Activated CD4-positive, alpha-beta T cell treated with anti-CD3 and anti-CD28 coated beads, Interleukin-10, Interleukin-2, amounts not matched to agents 100 ng/mL and 50 ng/mL, durations not matched to agents 16 hours and 8 hours (primary cell): ENCODE data around the gene APP.
"Not testable (repeated sequence)": the region's sequence is repeated elsewhere in the genome, so short reads cannot be mapped to it uniquely, and the experiment has no call there.

Experiments
- DNase-seq: peaks from one replicate; pipeline ENCODE4 v3.0.0-alpha.2; 2020

APP gene

DNA sequence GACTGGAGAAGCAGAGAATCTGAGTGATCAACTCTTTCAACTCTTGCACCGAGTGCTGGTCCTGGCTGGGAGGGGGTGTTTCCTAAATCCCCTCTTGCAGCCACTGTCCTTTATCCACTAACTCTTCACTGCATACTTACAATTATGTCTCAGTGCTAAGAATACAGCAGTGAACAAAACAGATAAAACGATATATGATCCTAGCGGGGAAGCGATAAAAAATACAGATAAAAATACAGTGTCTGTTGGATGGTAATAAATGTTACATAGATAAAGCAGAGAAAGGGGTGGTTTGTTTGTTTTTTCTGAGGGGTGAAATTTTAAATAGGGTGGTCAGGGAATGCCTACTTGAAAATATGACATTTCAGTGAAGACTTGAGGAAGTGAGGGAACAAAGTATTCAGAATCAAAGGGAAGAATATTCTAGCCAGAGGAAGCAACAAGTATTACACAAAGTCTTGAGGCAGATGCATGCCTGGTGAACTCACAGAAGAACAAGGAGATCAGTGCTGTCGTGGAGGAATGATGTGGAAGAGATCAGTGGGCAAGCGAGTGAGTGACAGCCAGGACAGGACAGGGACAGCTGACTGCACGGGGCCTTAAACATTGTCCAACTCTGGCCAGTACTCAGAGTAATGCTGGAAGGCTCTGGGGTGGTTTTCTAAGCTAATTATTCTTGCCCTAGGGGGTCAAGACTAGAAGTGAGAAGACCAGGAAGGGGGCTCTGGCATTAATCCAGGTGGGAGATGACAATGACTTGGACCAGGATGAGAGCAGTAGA, 110.0 kb downstream of the APP start:
- no peak for DNase-seq

- DNase-seq, result no peak
These were observed 112.9 kb downstream of the APP start for GRCh38 chr21:26057477-26058170.

GRCh38 chr21:26055841-26056264, 114.7 kb downstream of the APP start:
- no peak for DNase-seq

- DNase-seq, result no peak
These were observed 115.6 kb downstream of the APP start for GRCh38 chr21:26055010-26055409.

GRCh38 chr21:26052057-26052456, 118.5 kb downstream of the APP start:
- no peak for DNase-seq

DNA sequence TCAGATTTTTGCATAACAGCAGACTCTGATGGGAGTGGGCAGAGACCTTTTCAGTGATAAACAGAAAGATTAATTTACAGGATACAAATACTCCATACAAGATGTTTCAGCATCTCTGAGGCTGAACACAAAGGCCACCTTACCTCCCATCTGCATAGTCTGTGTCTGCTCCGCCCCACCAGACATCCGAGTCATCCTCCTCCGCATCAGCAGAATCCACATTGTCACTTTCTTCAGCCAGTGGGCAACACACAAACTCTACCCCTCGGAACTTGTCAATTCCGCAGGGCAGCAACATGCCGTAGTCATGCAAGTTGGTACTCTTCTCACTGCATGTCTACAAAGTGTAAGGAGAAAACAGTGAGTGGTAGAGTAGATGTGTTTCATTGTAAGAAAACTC, 119.7 kb downstream of the APP start:
- no peak for DNase-seq

DNA sequence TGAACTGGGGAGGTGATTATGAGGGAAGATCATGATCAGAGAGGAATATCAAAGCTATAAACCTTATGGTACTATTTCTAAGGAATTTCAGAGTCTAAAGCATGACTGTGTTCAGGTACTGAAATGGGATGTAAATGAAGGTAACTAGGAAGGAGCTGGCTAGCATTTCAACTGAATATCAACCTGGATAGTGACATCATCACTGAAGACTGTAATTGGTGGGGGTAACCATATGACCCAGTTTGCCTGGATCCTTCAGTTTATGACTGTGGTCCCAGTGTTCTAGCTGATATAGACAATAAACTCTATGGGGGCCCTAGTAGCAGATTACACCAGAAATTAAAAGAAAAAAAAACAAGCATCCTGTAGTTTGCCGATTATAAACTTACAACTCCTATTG, 120.8 kb downstream of the APP start:
- no peak for DNase-seq

DNA sequence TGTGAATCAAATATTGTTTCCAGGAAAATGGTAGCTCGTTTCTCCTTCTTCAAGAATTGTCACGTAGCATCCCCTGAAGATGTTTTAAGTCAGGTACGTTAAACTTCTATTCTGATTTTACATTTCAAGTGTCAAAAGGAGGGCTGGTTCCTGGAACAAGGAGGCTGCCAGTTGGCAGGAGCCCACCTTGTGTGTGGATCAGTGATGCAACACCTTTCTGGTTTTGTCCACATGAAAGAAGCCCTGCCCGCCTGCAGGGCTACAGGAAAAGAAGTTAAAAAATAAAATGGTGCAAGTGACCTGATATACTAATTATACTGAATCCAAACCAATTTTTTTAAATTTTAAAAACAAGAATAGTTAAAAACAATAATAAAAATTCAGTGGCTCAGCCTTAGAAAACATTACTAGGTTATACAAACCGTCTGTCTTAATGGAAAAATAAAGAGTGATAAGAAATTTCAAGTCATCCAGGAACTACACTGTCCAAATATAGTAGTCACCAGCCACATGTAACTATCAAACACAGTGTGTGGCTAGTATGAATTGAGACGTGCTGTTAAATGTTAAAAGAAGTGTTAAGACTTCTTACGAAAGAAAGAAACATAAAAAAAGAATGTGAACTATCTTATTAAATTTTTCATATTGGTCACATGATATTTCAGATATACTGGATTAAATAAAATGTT, 123.1 kb downstream of the APP start:
- no peak for DNase-seq

DNA sequence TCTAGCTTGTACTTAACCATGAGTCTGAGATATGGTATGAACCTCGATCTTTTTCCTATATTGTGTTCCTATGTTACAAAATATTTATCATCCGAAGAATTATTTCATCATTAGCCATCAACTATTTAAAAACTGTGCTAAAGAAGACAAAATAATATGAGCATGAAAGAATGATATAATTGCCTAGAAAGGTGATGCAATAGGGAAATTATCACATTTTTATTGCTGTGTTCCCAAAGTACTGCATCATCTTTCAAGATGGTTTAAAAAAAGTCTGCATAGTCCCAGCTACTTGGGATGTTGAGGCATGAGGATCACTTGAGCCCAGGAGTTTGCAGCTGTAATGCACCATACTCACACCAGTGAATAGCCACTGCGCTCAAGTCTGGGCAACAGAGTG, 126.7 kb downstream of the APP start:
- no peak for DNase-seq

GRCh38 chr21:26042181-26042876, 128.2 kb downstream of the APP start:
- no peak for DNase-seq

DNA sequence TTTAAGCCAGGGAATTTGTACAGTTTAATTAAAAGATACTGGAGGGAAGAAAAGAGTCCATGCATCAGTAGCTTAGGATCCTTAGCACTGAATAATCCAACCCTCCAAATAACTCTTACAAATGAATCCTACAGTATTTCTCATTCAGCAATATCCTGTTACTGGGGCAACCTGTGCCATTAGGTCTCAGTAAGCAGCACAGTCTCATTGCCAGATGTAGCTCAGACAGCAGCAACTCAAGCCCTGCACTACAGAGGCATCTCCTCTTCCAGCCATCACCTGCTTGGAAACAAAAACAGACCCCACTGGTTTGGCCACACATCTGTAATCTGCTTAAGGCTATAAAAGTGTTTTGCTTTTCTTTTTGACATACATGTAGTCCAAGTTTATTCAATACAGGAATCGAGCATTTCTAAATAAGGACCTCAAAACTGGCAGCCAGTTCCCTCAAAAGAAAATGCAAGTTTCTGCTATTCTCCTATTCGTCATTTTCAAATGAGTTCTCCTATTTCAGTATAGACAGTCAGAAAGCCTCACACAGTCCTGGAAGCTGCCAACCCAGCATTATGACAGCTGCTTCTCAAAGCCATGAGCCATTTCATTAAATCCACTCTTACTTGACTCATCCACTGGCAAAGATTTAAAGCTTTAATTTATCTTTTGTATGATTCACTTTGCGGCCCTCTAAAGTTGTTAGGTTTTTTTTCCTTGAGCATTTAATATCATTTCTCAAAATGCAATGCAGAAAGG, 129.0 kb downstream of the APP start:
- DNase-seq, result no peak

- no peak for DNase-seq
These were observed 133.7 kb downstream of the APP start for GRCh38 chr21:26036916-26037315.

GRCh38 chr21:26032263-26032662, 138.3 kb downstream of the APP start:
- no peak for DNase-seq

DNA sequence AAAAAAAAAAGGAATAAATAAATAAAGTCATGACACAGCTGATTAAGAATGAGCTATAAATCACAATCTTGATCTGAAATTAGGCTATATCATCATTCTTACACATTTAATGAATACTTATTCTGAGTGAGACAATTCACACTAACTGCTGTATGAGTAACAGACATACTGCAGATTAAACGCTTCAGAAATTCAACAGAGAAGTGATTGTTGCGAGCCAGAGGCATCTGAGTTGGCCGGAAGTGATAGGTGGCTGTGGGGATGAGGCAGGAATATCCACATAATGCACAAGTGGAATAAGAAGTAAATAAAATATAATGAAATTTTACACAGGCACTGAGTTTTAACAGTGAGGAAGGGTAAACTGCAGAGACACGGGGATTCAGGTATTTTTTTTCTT, 142.4 kb downstream of the APP start:
- DNase-seq, result no peak

DNA sequence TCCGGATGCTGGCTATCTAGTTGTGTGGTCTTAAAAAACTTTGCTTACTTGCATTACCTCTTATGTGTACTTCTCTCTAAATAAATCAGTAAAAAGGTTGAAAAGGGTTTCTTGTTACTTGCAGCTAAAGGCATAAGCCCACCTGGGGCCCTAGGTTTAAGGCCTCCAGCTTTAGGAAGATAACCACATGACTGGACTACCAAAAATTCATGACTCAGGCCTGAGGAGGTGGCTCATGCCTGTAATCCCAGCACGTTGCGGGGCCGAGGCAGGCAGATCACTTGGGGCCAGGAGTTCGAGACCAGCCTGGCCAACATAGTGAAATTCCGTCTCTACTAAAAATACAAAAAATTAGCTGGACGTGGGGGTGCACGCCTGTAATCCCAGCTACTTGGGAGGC, 142.9 kb downstream of the APP start:
- no peak for DNase-seq

- no peak for DNase-seq
These were observed 144.7 kb downstream of the APP start for GRCh38 chr21:26025536-26026512.

GRCh38 chr21:26023406-26023805, 147.2 kb downstream of the APP start:
- DNase-seq, result not testable (repeated sequence)

- DNase-seq, result not testable (repeated sequence)
These were observed 147.8 kb downstream of the APP start for GRCh38 chr21:26022598-26023337.

- DNase-seq, result no peak
These were observed 150.1 kb downstream of the APP start for GRCh38 chr21:26020510-26020909.

DNA sequence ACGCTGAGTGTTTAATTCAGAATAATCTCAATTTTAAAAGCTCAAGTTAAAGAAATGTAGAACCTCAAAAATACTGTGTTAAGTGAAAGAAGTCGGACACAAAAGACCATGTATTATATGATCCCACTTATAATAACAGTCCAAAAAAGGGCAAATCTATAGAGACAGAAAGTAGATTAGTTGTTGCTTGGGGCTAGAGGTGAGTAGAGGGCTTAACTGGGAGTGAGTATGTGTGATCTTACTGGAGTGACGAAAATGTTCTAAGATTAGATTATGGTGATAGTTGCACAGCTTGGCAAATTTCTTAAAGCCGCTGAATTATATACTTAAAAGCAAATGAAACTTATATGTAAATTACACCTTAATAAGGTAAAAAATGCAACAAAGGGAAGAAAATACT, 150.5 kb downstream of the APP start:
- DNase-seq, result no peak

GRCh38 chr21:26019236-26019635, 151.3 kb downstream of the APP start:
- no peak for DNase-seq
